Activated T-cell treated with anti-CD3 and anti-CD28 coated beads, Interleukin-2, amount 50 U/mL, for 48 hours (primary cell): ENCODE measurements around the gene BIN1.
"Not testable (repeated sequence)": the region's sequence is repeated elsewhere in the genome, so short reads cannot be mapped to it uniquely, and the experiment has no call there.

ENCODE experiments used
- DNase-seq, 2 experiments: peaks; one replicate each; pipeline ENCODE4 v3.0.0-alpha.2; 2020

The BIN1 gene

GRCh38 chr2:127045792-127046501 lies 61.0 kb downstream of the BIN1 start:
- DNase-seq = no peak

GRCh38 chr2:127044977-127045661 lies 61.8 kb downstream of the BIN1 start:
- no peak for DNase-seq

- no peak for DNase-seq
Observed at GRCh38 chr2:127044165-127044718, 62.7 kb downstream of the BIN1 start.

GRCh38 chr2:127043367-127044164 lies 63.4 kb downstream of the BIN1 start:
- DNase-seq = no peak

- no peak for DNase-seq
Observed at GRCh38 chr2:127041259-127041970, 65.5 kb downstream of the BIN1 start.

GRCh38 chr2:127040169-127040568 lies 66.8 kb downstream of the BIN1 start:
- DNase-seq = no peak

GRCh38 chr2:127039387-127040031 lies 67.4 kb downstream of the BIN1 start:
- DNase-seq = no peak

- DNase-seq = no peak
Observed at GRCh38 chr2:127037476-127037875, 69.5 kb downstream of the BIN1 start.

GRCh38 chr2:127034883-127035611 lies 71.9 kb downstream of the BIN1 start:
- DNase-seq = no peak

- no peak for DNase-seq
Observed at GRCh38 chr2:127034051-127034450, 72.9 kb downstream of the BIN1 start.

GRCh38 chr2:127032621-127033020 lies 74.3 kb downstream of the BIN1 start:
- no peak for DNase-seq

- DNase-seq = no peak
Observed at GRCh38 chr2:127029350-127030051, 77.5 kb downstream of the BIN1 start.

GRCh38 chr2:127028745-127029144 lies 78.2 kb downstream of the BIN1 start:
- not testable (repeated sequence) for DNase-seq

GRCh38 chr2:127027715-127028114 lies 79.2 kb downstream of the BIN1 start:
- DNase-seq = no peak

- DNase-seq = peak; percentile 80 to 83
Observed at GRCh38 chr2:127025359-127026166, 81.4 kb downstream of the BIN1 start.

- DNase-seq = no peak
Observed at GRCh38 chr2:127024769-127025358, 82.1 kb downstream of the BIN1 start.

- no peak for DNase-seq
Observed at GRCh38 chr2:127023504-127023903, 83.5 kb downstream of the BIN1 start.

GRCh38 chr2:127022817-127023216 lies 84.1 kb downstream of the BIN1 start:
- no peak for DNase-seq

GRCh38 chr2:127020536-127020935 lies 86.4 kb downstream of the BIN1 start:
- no peak for DNase-seq

GRCh38 chr2:127017548-127017947 lies 89.4 kb downstream of the BIN1 start:
- no peak for DNase-seq
